22Rv1 (cell line): ENCODE measurements around the gene PPP2R5C.

Source experiments
- H3K27ac ChIP-seq: fragments of 450-650 bp; 2 replicates; pipeline ENCODE4 v1.5.1; 2017
- CTCF ChIP-seq: fragments of 450-650 bp; IDR thresholded peaks from 2 replicates; pipeline ENCODE4 v1.5.1; 2017; ENCODE audit warnings: mild to moderate bottlenecking
- ZFX ChIP-seq: fragments of 450-650 bp; IDR thresholded peaks from 2 replicates; pipeline ENCODE4 v1.6.1; 2017; ENCODE audit warnings: antibody characterized with exemption, borderline replicate concordance

Gene PPP2R5C

GRCh38 chr14:101963656-101964296 is 202.3 kb downstream of the PPP2R5C start:
- TF ChIP-seq ZFX (no peak), CTCF (no peak)
- 0 out of 2 replicates have a peak overlapping the region, but pooled peaks have one; percentile 84 for H3K27ac ChIP-seq

GRCh38 chr14:101964297-101965180 is 203.0 kb downstream of the PPP2R5C start, which contains the start of gene DYNC1H1:
TSS of gene DYNC1H1 (plus strand) at chr14:101964573. CDS start at chr14:101964692, 119 bp downstream.
- H3K27ac ChIP-seq: peak within 1 kb of the TSS; percentile 84
- no peak for TF ChIP-seq CTCF
- no peak for TF ChIP-seq ZFX

GRCh38 chr14:101965181-101965544 is 203.7 kb downstream of the PPP2R5C start:
- H3K27ac ChIP-seq: peak overlapping the region; percentile 84

GRCh38 chr14:101965770-101966722 is 204.5 kb downstream of the PPP2R5C start:
- no peak for TF ChIP-seq CTCF
- no peak for TF ChIP-seq ZFX
- peak overlapping the region; percentile 84 for H3K27ac ChIP-seq

More at GRCh38 chr14:101965181-101965544, 203.7 kb downstream of the PPP2R5C start:
- TF ChIP-seq ZFX (no peak), CTCF (no peak)

- H3K27ac ChIP-seq: no peak overlapping the region
- no peak for TF ChIP-seq ZFX
- no peak for TF ChIP-seq CTCF
Observed at GRCh38 chr14:101966742-101967141, 205.2 kb downstream of the PPP2R5C start.

GRCh38 chr14:101968186-101968585 is 206.7 kb downstream of the PPP2R5C start:
- no peak overlapping the region for H3K27ac ChIP-seq

More at GRCh38 chr14:101968186-101968585, 206.7 kb downstream of the PPP2R5C start:
- TF ChIP-seq ZFX (no peak), CTCF (no peak)
